SK-N-SH (cell line): ENCODE results near the gene NAALADL2. TPM values are rescaled to one million over a fixed set of nuclear protein-coding genes. Genes with fewer than 3 reads are reported as not detected.

Experiments used
- CTCF ChIA-PET: fragments of 300-600, 350-600 bp; formaldehyde crosslinking; extraction: SDS; loops from one replicate; lab custom pipeline; 2021; lab: Yijun Ruan, JAX
- POLR2A ChIA-PET: fragments of 350-600 bp; sonication (Branson Sonifier 250); formaldehyde crosslinking; extraction: SDS; loops from one replicate; lab custom pipeline; 2020; ENCODE audit warnings: antibody characterized with exemption, inconsistent platforms; lab: Yijun Ruan, JAX
- DNase-seq: peaks from one replicate; pipeline ENCODE4 v3.0.0; 2012
- H2AFZ ChIP-seq: fragments of 200-600 bp; sonication (generic); 2 replicates; pipeline ENCODE4 v1.8.1; 2016; ENCODE audit warnings: antibody characterized with exemption, mild to moderate bottlenecking, low read depth
- H3F3A ChIP-seq: fragments of 200-600 bp; sonication (generic); replicated peaks from 2 replicates; pipeline ENCODE3; 2016; ENCODE audit warnings: antibody characterized with exemption, mild to moderate bottlenecking; ENCODE audit not compliant: insufficient read depth
- H3K27ac ChIP-seq, 2 experiments: fragments of 200-500 bp in 1 of 2; fragments of 200-600 bp in 1 of 2; sonication (Bioruptor generic) in 1 of 2; sonication (generic), shearing (Covaris generic) in 1 of 2; 2 replicates each; pipeline versions ENCODE4 v1.5.1 to v1.6.1; 2014 to 2016; ENCODE audit warnings: low read depth in 2 of 2, inconsistent platforms in 1 of 2, low read length in 1 of 2, mild to moderate bottlenecking in 1 of 2, mixed read lengths in 1 of 2
- H3K27me3 ChIP-seq: fragments of 200-600 bp; sonication (generic), shearing (Covaris generic); 2 replicates; pipeline ENCODE4 v1.6.1; 2016; ENCODE audit warnings: mixed run types; ENCODE audit not compliant: insufficient read depth
- H3K36me3 ChIP-seq, 2 experiments: fragments of 200-500 bp in 1 of 2; fragments of 200-600 bp in 1 of 2; sonication (Bioruptor generic) in 1 of 2; sonication (generic) in 1 of 2; replicated peaks in 1 of 2; 2 replicates each; pipeline versions ENCODE3 to v1.5.1; 2014 to 2016; ENCODE audit warnings: low read length in 1 of 2, mild to moderate bottlenecking in 1 of 2; ENCODE audit not compliant: insufficient read depth in 2 of 2, control insufficient read depth in 1 of 2
- H3K4me1 ChIP-seq, 2 experiments: fragments of 200-500 bp in 1 of 2; fragments of 200-600 bp in 1 of 2; sonication (Bioruptor generic) in 1 of 2; sonication (generic), shearing (Covaris generic) in 1 of 2; 2 replicates each; pipeline versions ENCODE4 v1.5.1 to v1.6.1; 2014 to 2016; ENCODE audit warnings: low read depth in 1 of 2, low read length in 1 of 2, mixed run types in 1 of 2; ENCODE audit not compliant: insufficient read depth in 2 of 2, control insufficient read depth in 1 of 2
- H3K4me2 ChIP-seq: fragments of 200-600 bp; sonication (generic), shearing (Covaris generic); 2 replicates; pipeline ENCODE4 v1.6.1; 2017; ENCODE audit warnings: mixed run types
- H3K4me3 ChIP-seq, 2 experiments: fragments of 200-500 bp in 1 of 2; fragments of 200-600 bp in 1 of 2; sonication (Bioruptor generic) in 1 of 2; sonication (generic), shearing (Covaris generic) in 1 of 2; 2 replicates each; pipeline versions ENCODE4 v1.5.1 to v1.8.1; 2014 to 2016; ENCODE audit warnings: low read depth in 2 of 2, inconsistent platforms in 1 of 2, low read length in 1 of 2, mild to moderate bottlenecking in 1 of 2, mixed read lengths in 1 of 2, moderate library complexity in 1 of 2
- H3K79me2 ChIP-seq: fragments of 200-600 bp; sonication (generic); 2 replicates; pipeline ENCODE4 v1.8.1; 2017; ENCODE audit warnings: mild to moderate bottlenecking; ENCODE audit not compliant: insufficient read depth
- H3K9ac ChIP-seq: fragments of 200-600 bp; sonication (generic); 2 replicates; pipeline ENCODE4 v1.6.1; 2017; ENCODE audit warnings: mixed run types
- H3K9me2 ChIP-seq: fragments of 200-600 bp; sonication (generic); 2 replicates; pipeline ENCODE4 v1.6.1; 2017; ENCODE audit warnings: mixed run types
- H3K9me3 ChIP-seq: fragments of 200-600 bp; sonication (generic); 2 replicates; pipeline ENCODE4 v1.6.1; 2017; ENCODE audit warnings: mixed run types, mild to moderate bottlenecking, moderate library complexity
- H4K20me1 ChIP-seq: fragments of 200-600 bp; sonication (generic); 2 replicates; pipeline ENCODE4 v1.6.1; 2017; ENCODE audit warnings: mild to moderate bottlenecking, mixed run types; ENCODE audit not compliant: insufficient read depth
- ELF1 ChIP-seq: IDR thresholded peaks from 2 replicates; pipeline ENCODE4 v1.4.0; 2012
- EP300 ChIP-seq, 2 experiments: IDR thresholded peaks; 2 replicates each; pipeline versions ENCODE4 v1.4.0 to v1.6.1; 2012; ENCODE audit warnings: borderline replicate concordance in 1 of 2, low read depth in 1 of 2, low read length in 1 of 2
- EZH2phosphoT487 ChIP-seq: fragments of 200-600 bp; sonication (generic); IDR thresholded peaks from 2 replicates; pipeline ENCODE4 v1.6.1; 2017; ENCODE audit warnings: low read depth, mixed run types, mild to moderate bottlenecking, antibody characterized with exemption, moderate library complexity, borderline replicate concordance
- FOXJ3 ChIP-seq: sonication (generic); formaldehyde crosslinking; IDR thresholded peaks from 2 replicates; pipeline ENCODE4 v1.5.1; 2020; ENCODE audit warnings: mild to moderate bottlenecking, missing genetic modification reagents
- FOXM1 ChIP-seq: IDR thresholded peaks from 2 replicates; pipeline ENCODE4 v1.4.0; 2012; ENCODE audit warnings: low read depth, mild to moderate bottlenecking
- JUND ChIP-seq: IDR thresholded peaks from 2 replicates; pipeline ENCODE4 v1.4.0; 2012
- MEF2A ChIP-seq: IDR thresholded peaks from 2 replicates; pipeline ENCODE4 v1.4.0; 2012; ENCODE audit warnings: low read depth, borderline replicate concordance
- MXI1 ChIP-seq: IDR thresholded peaks from 2 replicates; pipeline ENCODE4 v1.6.1; 2012; ENCODE audit warnings: mild to moderate bottlenecking, low read depth, low read length, improper control_type of control experiment
- NFIC ChIP-seq: IDR thresholded peaks from 2 replicates; pipeline ENCODE4 v1.4.0; 2012; ENCODE audit warnings: borderline replicate concordance
- POLR2AphosphoS5 ChIP-seq: IDR thresholded peaks from 2 replicates; pipeline ENCODE4 v1.6.1; 2012; ENCODE audit warnings: low read depth, low read length
- RAD21 ChIP-seq: IDR thresholded peaks from 2 replicates; pipeline ENCODE4 v1.6.1; 2012; ENCODE audit warnings: mild to moderate bottlenecking, low read length
- RCOR1 ChIP-seq: fragments of 150-350 bp; IDR thresholded peaks from 2 replicates; pipeline ENCODE4 v1.6.1; 2017; ENCODE audit warnings: antibody characterized with exemption, low read length
- RFX5 ChIP-seq: IDR thresholded peaks from 2 replicates; pipeline ENCODE4 v1.6.1; 2012; ENCODE audit warnings: mild to moderate bottlenecking, improper control_type of control experiment, low read length
- SIN3A ChIP-seq: IDR thresholded peaks from 2 replicates; pipeline ENCODE4 v1.6.1; 2012; ENCODE audit warnings: low read depth, mild to moderate bottlenecking, low read length, moderate library complexity, borderline replicate concordance
- TAF1 ChIP-seq: IDR thresholded peaks from 2 replicates; pipeline ENCODE4 v1.6.1; 2012; ENCODE audit warnings: low read depth, mild to moderate bottlenecking, low read length, moderate library complexity, borderline replicate concordance
- TEAD4 ChIP-seq: IDR thresholded peaks from 2 replicates; pipeline ENCODE4 v1.4.0; 2012; ENCODE audit warnings: mild to moderate bottlenecking, borderline replicate concordance; ENCODE audit not compliant: insufficient read depth
- WGBS: methylation state at CpG from one replicate; pipeline ENCODE4 v1.1.6; 2017; ENCODE audit warnings: low lambda C conversion rate; 5-methylcytosine and 5-hydroxymethylcytosine counted together
- polyA plus RNA-seq, 3 experiments: library from polyadenylated mRNA; depleted of rRNA; stranded (reverse); fragments of >200 nt; gene quantifications; 2 replicates each; pipeline ENCODE4 v1.2.3, GENCODE V29; 2012
- TF ChIP-seq, protein P1 (sequence below): IDR thresholded peaks from 2 replicates; pipeline ENCODE4 v1.4.0; 2012; ENCODE audit warnings: low read depth, borderline replicate concordance
- TF ChIP-seq, protein P2 (sequence below): IDR thresholded peaks from 2 replicates; pipeline ENCODE4; 2012
- TF ChIP-seq, protein P3 (sequence below): IDR thresholded peaks from 2 replicates; pipeline ENCODE4 v1.4.0; 2012; ENCODE audit warnings: low read depth
- TF ChIP-seq, protein P4 (sequence below): fragments of 200-600 bp; sonication (generic); IDR thresholded peaks from 2 replicates; pipeline ENCODE4 v1.6.1; 2017; ENCODE audit warnings: antibody characterized with exemption, mild to moderate bottlenecking, moderate library complexity

The NAALADL2 gene
- polyA plus RNA-seq, 1 of the 3 experiments (the other 2 are of a cell fraction): 1.2 TPM

DNA sequence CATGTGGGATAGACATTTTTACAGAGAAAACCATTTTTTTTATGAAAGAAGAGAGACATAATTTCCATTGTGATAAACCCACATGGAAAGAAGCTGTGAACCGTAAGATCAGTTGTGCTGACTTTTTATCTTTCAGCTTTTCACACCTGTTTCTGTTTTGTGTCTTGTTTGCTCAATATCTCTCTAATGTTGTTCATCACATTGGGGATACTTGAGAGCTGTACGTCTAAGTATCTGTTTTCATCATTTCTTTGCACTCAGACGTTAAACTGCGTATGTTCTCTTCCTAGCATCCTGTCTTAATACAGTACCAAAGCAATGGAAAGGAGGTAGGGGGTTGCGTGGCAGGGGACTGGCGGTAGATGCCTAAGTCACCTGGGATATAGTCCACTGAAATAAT is 449.0 kb downstream of the NAALADL2 start (continued):
- TF ChIP-seq, protein P1, sequence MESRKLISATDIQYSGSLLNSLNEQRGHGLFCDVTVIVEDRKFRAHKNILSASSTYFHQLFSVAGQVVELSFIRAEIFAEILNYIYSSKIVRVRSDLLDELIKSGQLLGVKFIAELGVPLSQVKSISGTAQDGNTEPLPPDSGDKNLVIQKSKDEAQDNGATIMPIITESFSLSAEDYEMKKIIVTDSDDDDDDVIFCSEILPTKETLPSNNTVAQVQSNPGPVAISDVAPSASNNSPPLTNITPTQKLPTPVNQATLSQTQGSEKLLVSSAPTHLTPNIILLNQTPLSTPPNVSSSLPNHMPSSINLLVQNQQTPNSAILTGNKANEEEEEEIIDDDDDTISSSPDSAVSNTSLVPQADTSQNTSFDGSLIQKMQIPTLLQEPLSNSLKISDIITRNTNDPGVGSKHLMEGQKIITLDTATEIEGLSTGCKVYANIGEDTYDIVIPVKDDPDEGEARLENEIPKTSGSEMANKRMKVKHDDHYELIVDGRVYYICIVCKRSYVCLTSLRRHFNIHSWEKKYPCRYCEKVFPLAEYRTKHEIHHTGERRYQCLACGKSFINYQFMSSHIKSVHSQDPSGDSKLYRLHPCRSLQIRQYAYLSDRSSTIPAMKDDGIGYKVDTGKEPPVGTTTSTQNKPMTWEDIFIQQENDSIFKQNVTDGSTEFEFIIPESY: no peak
- TF ChIP-seq, protein P2, sequence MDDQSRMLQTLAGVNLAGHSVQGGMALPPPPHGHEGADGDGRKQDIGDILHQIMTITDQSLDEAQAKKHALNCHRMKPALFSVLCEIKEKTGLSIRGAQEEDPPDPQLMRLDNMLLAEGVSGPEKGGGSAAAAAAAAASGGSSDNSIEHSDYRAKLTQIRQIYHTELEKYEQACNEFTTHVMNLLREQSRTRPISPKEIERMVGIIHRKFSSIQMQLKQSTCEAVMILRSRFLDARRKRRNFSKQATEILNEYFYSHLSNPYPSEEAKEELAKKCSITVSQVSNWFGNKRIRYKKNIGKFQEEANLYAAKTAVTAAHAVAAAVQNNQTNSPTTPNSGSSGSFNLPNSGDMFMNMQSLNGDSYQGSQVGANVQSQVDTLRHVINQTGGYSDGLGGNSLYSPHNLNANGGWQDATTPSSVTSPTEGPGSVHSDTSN: no peak
- TF ChIP-seq TAF1 (no peak), RCOR1 (no peak), RFX5 (no peak)

DNA sequence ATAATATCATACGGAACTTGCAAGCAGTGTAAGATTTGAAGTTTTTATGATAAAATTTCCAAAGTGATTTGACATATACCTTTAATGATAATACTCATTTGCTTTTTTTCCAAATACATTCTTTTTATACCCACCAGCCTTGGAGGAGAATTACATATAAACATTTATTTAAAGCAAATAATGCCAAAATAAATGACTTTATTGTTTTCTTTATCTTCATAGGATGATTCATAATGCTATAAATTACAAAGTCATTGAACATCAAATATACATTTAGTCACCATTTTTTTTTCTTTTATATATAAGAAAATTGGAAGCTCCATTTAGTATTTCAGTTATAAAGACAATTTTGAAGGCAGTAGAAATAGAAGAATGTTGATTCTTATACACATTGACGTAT is 450.9 kb downstream of the NAALADL2 start:
- no peak for DNase-seq
- H3K9me3 ChIP-seq: no peaks in the 10 kb centered on the region; the same call in 1 of the 2 replicates
- H3K4me1 ChIP-seq: peaks cover 4 to 7% of the 10 kb centered on the region in 2 experiments; a peak in 3 of 4 replicates
- H2AFZ ChIP-seq: no peak overlapping the region
- no peaks in the 10 kb centered on the region for H3K36me3 ChIP-seq
- no peak overlapping the region for H3K4me2 ChIP-seq
- H3F3A ChIP-seq: peaks cover 2% of the 10 kb centered on the region
- TF ChIP-seq EZH2phosphoT487 (no peak), RFX5 (no peak), JUND (no peak), NFIC (no peak), RCOR1 (no peak), MXI1 (no peak), MEF2A (no peak), SIN3A (no peak), FOXJ3 (no peak), EP300 (IDR thresholded peaks at IDR 0.05; ENCODE audit: borderline replicate concordance in 1 of 2, low read depth in 1 of 2, low read length in 1 of 2) (no peak), RAD21 (no peak), FOXM1 (no peak), POLR2AphosphoS5 (no peak), ELF1 (no peak), TEAD4 (no peak)
- TF ChIP-seq, protein P3, sequence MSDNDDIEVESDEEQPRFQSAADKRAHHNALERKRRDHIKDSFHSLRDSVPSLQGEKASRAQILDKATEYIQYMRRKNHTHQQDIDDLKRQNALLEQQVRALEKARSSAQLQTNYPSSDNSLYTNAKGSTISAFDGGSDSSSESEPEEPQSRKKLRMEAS: no peak
- TF ChIP-seq, protein P2: no peak
- TF ChIP-seq, protein P4, sequence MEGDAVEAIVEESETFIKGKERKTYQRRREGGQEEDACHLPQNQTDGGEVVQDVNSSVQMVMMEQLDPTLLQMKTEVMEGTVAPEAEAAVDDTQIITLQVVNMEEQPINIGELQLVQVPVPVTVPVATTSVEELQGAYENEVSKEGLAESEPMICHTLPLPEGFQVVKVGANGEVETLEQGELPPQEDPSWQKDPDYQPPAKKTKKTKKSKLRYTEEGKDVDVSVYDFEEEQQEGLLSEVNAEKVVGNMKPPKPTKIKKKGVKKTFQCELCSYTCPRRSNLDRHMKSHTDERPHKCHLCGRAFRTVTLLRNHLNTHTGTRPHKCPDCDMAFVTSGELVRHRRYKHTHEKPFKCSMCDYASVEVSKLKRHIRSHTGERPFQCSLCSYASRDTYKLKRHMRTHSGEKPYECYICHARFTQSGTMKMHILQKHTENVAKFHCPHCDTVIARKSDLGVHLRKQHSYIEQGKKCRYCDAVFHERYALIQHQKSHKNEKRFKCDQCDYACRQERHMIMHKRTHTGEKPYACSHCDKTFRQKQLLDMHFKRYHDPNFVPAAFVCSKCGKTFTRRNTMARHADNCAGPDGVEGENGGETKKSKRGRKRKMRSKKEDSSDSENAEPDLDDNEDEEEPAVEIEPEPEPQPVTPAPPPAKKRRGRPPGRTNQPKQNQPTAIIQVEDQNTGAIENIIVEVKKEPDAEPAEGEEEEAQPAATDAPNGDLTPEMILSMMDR: no peak
- H3K79me2 ChIP-seq: no peaks in the 10 kb centered on the region
- no peaks in the 10 kb centered on the region for H4K20me1 ChIP-seq
- H3K27me3 ChIP-seq: no peaks in the 10 kb centered on the region
- H3K27ac ChIP-seq: no peak overlapping the region
- POLR2A ChIA-PET: no interaction called here
- no peaks in the 10 kb centered on the region for H3K9me2 ChIP-seq
- H3K4me3 ChIP-seq: no peak overlapping the region
- WGBS: 96% methylated on average over 2 of the region's 2 CpGs
- no peak overlapping the region for H3K9ac ChIP-seq
- CTCF ChIA-PET: no interaction called here
